Measurements from ENCODE around the gene COL25A1. TPM values are rescaled to one million over a fixed set of nuclear protein-coding genes. Genes with fewer than 3 reads are reported as not detected.

COL25A1 gene
- total RNA-seq, 1 experiment from 2014 or later, result 8.8 TPM

DNA sequence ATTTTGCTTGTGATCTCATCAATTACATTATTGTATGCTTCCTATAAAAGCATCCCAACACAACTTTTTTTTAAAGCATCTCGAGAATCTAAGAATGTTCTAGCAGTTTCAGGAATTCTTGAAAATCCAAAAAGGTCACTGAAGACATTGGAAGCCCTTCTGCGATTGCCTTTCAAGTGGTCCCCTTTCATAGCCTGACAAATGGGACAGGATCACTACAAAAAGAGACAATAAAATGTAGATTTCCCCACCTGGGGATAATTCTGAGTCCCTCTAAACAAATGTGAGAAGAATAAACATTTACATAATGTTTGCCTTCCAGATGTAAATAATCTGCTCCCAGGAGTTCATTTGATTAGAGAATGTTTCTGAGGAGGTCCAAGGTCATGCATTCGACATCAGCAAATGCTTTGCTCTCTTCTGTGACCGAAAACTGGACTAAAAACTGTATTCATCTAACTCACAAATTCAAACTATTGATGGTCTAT lies 116.0 kb downstream of the COL25A1 start:
- Histone ChIP-seq H3K4me3 (ENCODE audit: low read depth, low read length, poor library complexity, severe bottlenecking) (no peak overlapping the region), H3K9me3 (ENCODE audit: low read depth, low read length, poor library complexity, severe bottlenecking) (no peaks in the 10 kb centered on the region), H3K36me3 (ENCODE audit: insufficient read depth, low read length, poor library complexity, severe bottlenecking) (no peaks in the 10 kb centered on the region), H3K27me3 (replicated peaks; ENCODE audit: insufficient read depth, low read depth, low read length, poor library complexity) (no peaks in the 10 kb centered on the region), H3K27ac (ENCODE audit: low read depth, low read length, poor library complexity, severe bottlenecking) (no peak overlapping the region), H3K4me1 (ENCODE audit: insufficient read depth, low read length, poor library complexity, severe bottlenecking) (peaks cover 26% of the 10 kb centered on the region)
- DNase-seq (ENCODE audit: low spot score), result no peak
- BruUV-seq (replicated peaks), result no TSS peak
- intact Hi-C loops (cut with micrococcal nuclease; ENCODE audit: unreplicated experiment), result no loop called here
- CTCF ChIA-PET, result no interaction called here
- TF ChIP-seq, protein P1, sequence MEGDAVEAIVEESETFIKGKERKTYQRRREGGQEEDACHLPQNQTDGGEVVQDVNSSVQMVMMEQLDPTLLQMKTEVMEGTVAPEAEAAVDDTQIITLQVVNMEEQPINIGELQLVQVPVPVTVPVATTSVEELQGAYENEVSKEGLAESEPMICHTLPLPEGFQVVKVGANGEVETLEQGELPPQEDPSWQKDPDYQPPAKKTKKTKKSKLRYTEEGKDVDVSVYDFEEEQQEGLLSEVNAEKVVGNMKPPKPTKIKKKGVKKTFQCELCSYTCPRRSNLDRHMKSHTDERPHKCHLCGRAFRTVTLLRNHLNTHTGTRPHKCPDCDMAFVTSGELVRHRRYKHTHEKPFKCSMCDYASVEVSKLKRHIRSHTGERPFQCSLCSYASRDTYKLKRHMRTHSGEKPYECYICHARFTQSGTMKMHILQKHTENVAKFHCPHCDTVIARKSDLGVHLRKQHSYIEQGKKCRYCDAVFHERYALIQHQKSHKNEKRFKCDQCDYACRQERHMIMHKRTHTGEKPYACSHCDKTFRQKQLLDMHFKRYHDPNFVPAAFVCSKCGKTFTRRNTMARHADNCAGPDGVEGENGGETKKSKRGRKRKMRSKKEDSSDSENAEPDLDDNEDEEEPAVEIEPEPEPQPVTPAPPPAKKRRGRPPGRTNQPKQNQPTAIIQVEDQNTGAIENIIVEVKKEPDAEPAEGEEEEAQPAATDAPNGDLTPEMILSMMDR (conservative IDR thresholded peaks at IDR 0.05; ENCODE audit: low read depth, low read length), result no peak
- no peak for TF ChIP-seq EZH2 (IDR thresholded peaks at IDR 0.05; ENCODE audit: borderline replicate concordance, low read depth, low read length, poor library complexity, severe bottlenecking)
- POLR2A ChIA-PET (ENCODE audit: low non-redundant PET), result no interaction called here

DNA sequence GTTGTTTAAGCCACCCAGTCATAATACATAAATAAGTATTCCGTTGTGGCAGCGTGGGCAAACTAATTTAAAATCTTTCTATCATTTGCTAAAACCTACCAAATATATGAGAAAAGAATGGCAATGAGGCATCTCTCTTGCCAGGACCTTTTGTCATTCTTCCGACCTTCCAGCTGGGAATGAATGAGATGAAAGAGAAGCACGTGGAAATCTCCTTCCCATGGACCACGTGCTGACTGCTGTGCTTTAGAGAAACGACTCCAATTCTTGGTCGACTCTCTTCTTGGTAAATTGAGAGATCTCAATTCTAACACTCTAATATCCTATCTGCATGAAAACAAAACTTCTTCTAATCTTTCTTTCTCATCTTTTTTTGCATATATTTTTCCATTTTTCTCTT lies 116.5 kb downstream of the COL25A1 start:
- TF ChIP-seq, protein P1 (conservative IDR thresholded peaks at IDR 0.05; ENCODE audit: low read depth, low read length), result no peak
- no peak for TF ChIP-seq EZH2 (IDR thresholded peaks at IDR 0.05; ENCODE audit: borderline replicate concordance, low read depth, low read length, poor library complexity, severe bottlenecking)
- Histone ChIP-seq H3K4me3 (ENCODE audit: low read depth, low read length, poor library complexity, severe bottlenecking) (no peak overlapping the region), H3K4me1 (ENCODE audit: insufficient read depth, low read length, poor library complexity, severe bottlenecking) (peaks cover 26% of the 10 kb centered on the region), H3K36me3 (ENCODE audit: insufficient read depth, low read length, poor library complexity, severe bottlenecking) (no peaks in the 10 kb centered on the region), H3K9me3 (ENCODE audit: low read depth, low read length, poor library complexity, severe bottlenecking) (no peaks in the 10 kb centered on the region), H3K27me3 (replicated peaks; ENCODE audit: insufficient read depth, low read depth, low read length, poor library complexity) (no peaks in the 10 kb centered on the region), H3K27ac (ENCODE audit: low read depth, low read length, poor library complexity, severe bottlenecking) (no peak overlapping the region)
- intact Hi-C loops (cut with micrococcal nuclease; ENCODE audit: unreplicated experiment), result no loop called here
- POLR2A ChIA-PET (ENCODE audit: low non-redundant PET), result no interaction called here
- DNase-seq (ENCODE audit: low spot score), result no peak
- CTCF ChIA-PET, result no interaction called here
- no TSS peak for BruUV-seq (replicated peaks)

DNA sequence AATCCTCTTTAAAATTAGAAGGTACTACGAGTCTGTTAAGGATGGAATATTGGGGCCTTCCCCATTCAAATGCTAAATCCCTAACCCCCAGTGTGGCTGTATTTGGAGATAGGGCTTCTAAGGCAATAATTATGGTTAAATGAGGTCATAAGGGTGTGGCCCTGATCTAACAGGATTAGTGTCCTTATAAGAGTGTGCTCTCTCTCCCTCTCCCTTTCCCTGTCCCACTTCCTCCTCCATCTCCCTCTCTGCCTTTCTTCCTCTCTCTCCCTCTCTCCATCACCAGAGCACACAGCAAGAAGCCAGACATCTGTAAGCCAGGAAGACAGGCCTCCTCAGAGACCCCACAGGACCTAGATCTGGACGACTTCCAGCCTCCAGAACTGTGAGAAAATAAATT lies 116.9 kb downstream of the COL25A1 start:
- Histone ChIP-seq H3K9me3 (ENCODE audit: low read depth, low read length, poor library complexity, severe bottlenecking) (no peaks in the 10 kb centered on the region), H3K27me3 (replicated peaks; ENCODE audit: insufficient read depth, low read depth, low read length, poor library complexity) (no peaks in the 10 kb centered on the region), H3K4me3 (ENCODE audit: low read depth, low read length, poor library complexity, severe bottlenecking) (no peak overlapping the region), H3K36me3 (ENCODE audit: insufficient read depth, low read length, poor library complexity, severe bottlenecking) (no peaks in the 10 kb centered on the region), H3K4me1 (ENCODE audit: insufficient read depth, low read length, poor library complexity, severe bottlenecking) (peaks cover 26% of the 10 kb centered on the region), H3K27ac (ENCODE audit: low read depth, low read length, poor library complexity, severe bottlenecking) (no peak overlapping the region)
- POLR2A ChIA-PET (ENCODE audit: low non-redundant PET), result no interaction called here
- CTCF ChIA-PET, result no interaction called here
- intact Hi-C loops (cut with micrococcal nuclease; ENCODE audit: unreplicated experiment), result no loop called here
- BruUV-seq (replicated peaks), result no TSS peak
- no peak for TF ChIP-seq EZH2 (IDR thresholded peaks at IDR 0.05; ENCODE audit: borderline replicate concordance, low read depth, low read length, poor library complexity, severe bottlenecking)
- TF ChIP-seq, protein P1 (conservative IDR thresholded peaks at IDR 0.05; ENCODE audit: low read depth, low read length), result no peak
- no peak for DNase-seq (ENCODE audit: low spot score)
